ENCODE measurements around the gene SMCHD1. TPM values are rescaled to one million over a fixed set of nuclear protein-coding genes. Genes with fewer than 3 reads are reported as not detected.

Gene SMCHD1
- polyA plus RNA-seq, 2 of the 4 experiments (the other 2 are of a cell fraction), result 15.5 to 25.5 TPM

DNA sequence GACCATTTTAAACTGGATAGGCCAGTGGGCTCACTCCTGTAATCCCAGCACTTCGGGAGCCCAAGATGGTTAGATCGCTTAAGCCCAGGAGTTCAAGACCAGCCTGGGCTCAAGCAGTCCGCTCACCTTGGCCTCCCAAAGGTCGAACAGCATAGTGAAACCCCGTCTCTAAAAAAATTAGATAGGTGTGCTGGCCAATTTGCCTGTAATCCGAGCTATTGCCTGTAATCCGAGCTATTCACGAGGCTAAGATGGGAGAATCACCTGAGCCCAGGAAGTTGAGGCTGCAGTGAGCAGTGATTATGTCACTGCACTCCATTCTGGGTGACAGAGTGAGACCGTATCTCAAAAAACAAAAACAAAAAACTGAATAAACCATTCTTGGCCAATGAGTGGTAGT is 138.6 kb downstream of the SMCHD1 start (continued):
- TF ChIP-seq, protein P1, sequence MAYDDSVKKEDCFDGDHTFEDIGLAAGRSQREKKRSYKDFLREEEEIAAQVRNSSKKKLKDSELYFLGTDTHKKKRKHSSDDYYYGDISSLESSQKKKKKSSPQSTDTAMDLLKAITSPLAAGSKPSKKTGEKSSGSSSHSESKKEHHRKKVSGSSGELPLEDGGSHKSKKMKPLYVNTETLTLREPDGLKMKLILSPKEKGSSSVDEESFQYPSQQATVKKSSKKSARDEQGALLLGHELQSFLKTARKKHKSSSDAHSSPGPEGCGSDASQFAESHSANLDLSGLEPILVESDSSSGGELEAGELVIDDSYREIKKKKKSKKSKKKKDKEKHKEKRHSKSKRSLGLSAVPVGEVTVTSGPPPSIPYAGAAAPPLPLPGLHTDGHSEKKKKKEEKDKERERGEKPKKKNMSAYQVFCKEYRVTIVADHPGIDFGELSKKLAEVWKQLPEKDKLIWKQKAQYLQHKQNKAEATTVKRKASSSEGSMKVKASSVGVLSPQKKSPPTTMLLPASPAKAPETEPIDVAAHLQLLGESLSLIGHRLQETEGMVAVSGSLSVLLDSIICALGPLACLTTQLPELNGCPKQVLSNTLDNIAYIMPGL (CRISPR knock-in tag; IDR thresholded peaks at IDR 0.05; ENCODE audit: borderline replicate concordance), result no peak
- no peak for TF ChIP-seq FOSL2 (IDR thresholded peaks at IDR 0.05)
- no peak for TF ChIP-seq FOSL2 (CRISPR knock-in tag; IDR thresholded peaks at IDR 0.05)
- TF ChIP-seq KDM5A (IDR thresholded peaks at IDR 0.05), result no peak
- TF ChIP-seq RNF2 (IDR thresholded peaks at IDR 0.05; ENCODE audit: borderline replicate concordance, low read depth), result no peak
- no peak for TF ChIP-seq MYC (IDR thresholded peaks at IDR 0.05; ENCODE audit: borderline replicate concordance, low read length)
- TF ChIP-seq POLR2AphosphoS2 (conservative IDR thresholded peaks at IDR 0.05; ENCODE audit: low read length), result no peak

DNA sequence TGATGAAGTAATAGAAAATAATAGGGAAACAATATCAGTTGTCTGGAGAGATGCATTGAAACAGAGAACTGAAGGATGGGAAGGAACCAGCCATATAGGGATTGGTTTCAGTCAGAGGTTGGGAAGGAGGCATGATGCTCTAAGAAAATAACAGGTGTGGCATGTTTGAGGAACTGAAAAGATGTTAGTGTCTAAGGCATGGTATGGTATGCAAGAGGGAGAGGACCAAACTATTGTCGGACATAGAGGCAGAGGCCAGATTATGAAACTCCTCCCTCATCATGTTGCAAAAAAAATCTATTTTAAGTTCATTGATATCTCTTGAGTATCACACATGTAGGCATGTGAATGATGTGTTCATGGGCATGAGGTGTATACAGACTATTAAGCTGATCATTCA is 142.4 kb downstream of the SMCHD1 start:
- FAIRE-seq (no peak), ATAC-seq (no peak), DNase-seq (ENCODE audit: low read depth in 1 of 2, low spot score in 1 of 2) (no peak)
- Histone ChIP-seq H3K4me2 (no peak overlapping the region), H3K9me3 (no peaks in the 10 kb centered on the region), H3K27ac (no peak overlapping the region), H3K4me3 (no peak overlapping the region), H3K4me1 (no peaks in the 10 kb centered on the region)
- no peak for TF ChIP-seq RCOR1 (IDR thresholded peaks at IDR 0.05; ENCODE audit: low read depth, low read length)
- TF ChIP-seq, protein P1 (CRISPR knock-in tag; IDR thresholded peaks at IDR 0.05; ENCODE audit: borderline replicate concordance), result no peak
- no peak for TF ChIP-seq NPAS2 (CRISPR knock-in tag; IDR thresholded peaks at IDR 0.05; ENCODE audit: borderline replicate concordance)
- TF ChIP-seq ATOH8 (CRISPR knock-in tag; IDR thresholded peaks at IDR 0.05; ENCODE audit: low read depth), result no peak
- no peak for TF ChIP-seq REST (IDR thresholded peaks at IDR 0.05)
- no peak for TF ChIP-seq SMC3 (IDR thresholded peaks at IDR 0.05)
- TF ChIP-seq MAZ (IDR thresholded peaks at IDR 0.05; ENCODE audit: borderline replicate concordance, low read depth, low read length), result no peak
- TF ChIP-seq SREBF2 (IDR thresholded peaks at IDR 0.05), result no peak
- no peak for TF ChIP-seq GATA3 (IDR thresholded peaks at IDR 0.05; ENCODE audit: borderline replicate concordance)
- no peak for TF ChIP-seq EP300 (IDR thresholded peaks at IDR 0.05)
- TF ChIP-seq CBX2 (IDR thresholded peaks at IDR 0.05; ENCODE audit: borderline replicate concordance, low read depth), result no peak
- no peak for TF ChIP-seq ZSCAN20 (CRISPR knock-in tag; IDR thresholded peaks at IDR 0.05)
- no peak for TF ChIP-seq ZC3H11A (IDR thresholded peaks at IDR 0.05)
- TF ChIP-seq TP53 (CRISPR knock-in tag; IDR thresholded peaks at IDR 0.05), result no peak
- TF ChIP-seq, protein P2, sequence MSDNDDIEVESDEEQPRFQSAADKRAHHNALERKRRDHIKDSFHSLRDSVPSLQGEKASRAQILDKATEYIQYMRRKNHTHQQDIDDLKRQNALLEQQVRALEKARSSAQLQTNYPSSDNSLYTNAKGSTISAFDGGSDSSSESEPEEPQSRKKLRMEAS (IDR thresholded peaks at IDR 0.05), result no peak
- TF ChIP-seq MYC (IDR thresholded peaks at IDR 0.05; ENCODE audit: borderline replicate concordance, low read length), result no peak
- ChIA-PET CTCF (no interaction called here), POLR2A (no interaction called here)
- WGBS (ENCODE audit: missing lambda C conversion rate), result 95% methylated on average over 1 of the region's 1 CpG

Measured in A549 (cell line).